Liver (tissue), 9 donors: ENCODE results near the gene GRIN3A. TPM values are rescaled to one million over a fixed set of nuclear protein-coding genes. Genes with fewer than 3 reads are reported as not detected.

Source experiments
- DNase-seq: peaks from one replicate; pipeline ENCODE4 v3.0.0-alpha.2; 2017; ENCODE audit warnings: low spot score
- H3K27ac ChIP-seq, 2 donors: one replicate each; pipeline ENCODE4 v1.7.0; 2013; ENCODE audit warnings: inconsistent platforms in 2 of 2, low read length in 2 of 2, control low read depth in 1 of 2, low read depth in 1 of 2, mild to moderate bottlenecking in 1 of 2
- H3K27me3 ChIP-seq, 4 donors: one replicate each; pipeline versions ENCODE4 v1.6.1 to v1.7.0; 2013; ENCODE audit warnings: low read length in 3 of 4, inconsistent platforms in 1 of 4, mild to moderate bottlenecking in 1 of 4, moderate library complexity in 1 of 4; ENCODE audit not compliant: control insufficient read depth in 4 of 4, insufficient read depth in 4 of 4
- H3K36me3 ChIP-seq, 4 donors: one replicate each; pipeline versions ENCODE4 v1.6.1 to v1.7.0; 2013; ENCODE audit warnings: low read length in 3 of 4, mild to moderate bottlenecking in 3 of 4, low read depth in 1 of 4, moderate library complexity in 1 of 4; ENCODE audit not compliant: control insufficient read depth in 4 of 4, insufficient read depth in 3 of 4
- H3K4me1 ChIP-seq, 4 donors: one replicate each; pipeline versions ENCODE4 v1.6.1 to v1.7.0; 2013; ENCODE audit warnings: low read length in 3 of 4, mild to moderate bottlenecking in 3 of 4, moderate library complexity in 1 of 4; ENCODE audit not compliant: control insufficient read depth in 4 of 4, insufficient read depth in 4 of 4
- H3K4me3 ChIP-seq, 3 donors: one replicate each; pipeline versions ENCODE4 v1.6.1 to v1.7.0; 2013; ENCODE audit warnings: low read length in 3 of 3, control low read depth in 1 of 3, low read depth in 1 of 3, mild to moderate bottlenecking in 1 of 3
- H3K9ac ChIP-seq, 2 donors: one replicate each; pipeline ENCODE4 v1.7.0; 2013; ENCODE audit warnings: low read length in 2 of 2, mild to moderate bottlenecking in 2 of 2, moderate library complexity in 2 of 2, control low read depth in 1 of 2, low read depth in 1 of 2
- H3K9me3 ChIP-seq, 4 donors: one replicate each; pipeline versions ENCODE4 v1.6.1 to v1.7.0; 2013; ENCODE audit warnings: low read length in 3 of 4; ENCODE audit not compliant: control insufficient read depth in 4 of 4
- ATF3 ChIP-seq: IDR thresholded peaks from 2 replicates; pipeline ENCODE4 v1.6.1; 2016; ENCODE audit warnings: antibody characterized with exemption
- FOXA1 ChIP-seq: IDR thresholded peaks from 2 replicates; pipeline ENCODE4 v1.6.1; 2016; ENCODE audit warnings: antibody characterized with exemption
- FOXA2 ChIP-seq: IDR thresholded peaks from 2 replicates; pipeline ENCODE4 v1.6.1; 2016; ENCODE audit warnings: antibody characterized with exemption
- HNF4A ChIP-seq, 2 donors: conservative IDR thresholded peaks; 2 replicates each; pipeline ENCODE4 v1.6.1; 2016; ENCODE audit warnings: antibody characterized with exemption in 2 of 2, mild to moderate bottlenecking in 2 of 2
- HNF4G ChIP-seq: IDR thresholded peaks from 2 replicates; pipeline ENCODE4 v1.6.1; 2016; ENCODE audit warnings: antibody characterized with exemption
- JUND ChIP-seq, 2 donors: IDR thresholded peaks; 2 replicates each; pipeline ENCODE4 v1.6.1; 2016; ENCODE audit warnings: antibody characterized with exemption in 2 of 2
- MAX ChIP-seq: IDR thresholded peaks from 2 replicates; pipeline ENCODE4 v1.6.1; 2016; ENCODE audit warnings: antibody characterized with exemption
- NR2F2 ChIP-seq: IDR thresholded peaks from 2 replicates; pipeline ENCODE4 v1.6.1; 2016; ENCODE audit warnings: antibody characterized with exemption
- RXRA ChIP-seq, 2 donors: IDR thresholded peaks; 2 replicates each; pipeline ENCODE4 v1.6.1; 2017 to 2018; ENCODE audit warnings: antibody characterized with exemption in 2 of 2, mild to moderate bottlenecking in 1 of 2
- TAF1 ChIP-seq: conservative IDR thresholded peaks from 2 replicates; pipeline ENCODE4 v1.6.1; 2016; ENCODE audit warnings: antibody characterized with exemption, mild to moderate bottlenecking
- WGBS: extraction: QIAGEN DNeasy Blood & Tissue Kit; methylation state at CpG from one replicate; pipeline ENCODE4 v1.1.7; 2013; 5-methylcytosine and 5-hydroxymethylcytosine counted together
- polyA plus RNA-seq, 2 donors: library from polyadenylated mRNA; stranded (reverse) in 1 of 2; unstranded in 1 of 2; fragments of 200-250 nt in 1 of 2; fragments of >200 nt in 1 of 2; fragmentation: Nextera tagmentation in 1 of 2; extraction: Ambion mirVana in 1 of 2; gene quantifications; one replicate each; pipeline versions ENCODE4 v1.2.1 to v1.2.3, GENCODE V29; 2013 to 2015
- total RNA-seq, 2 donors: library from RNA; depleted of rRNA; stranded (reverse); fragments of >200 nt; gene quantifications; one replicate each; pipeline ENCODE4 v1.2.3, GENCODE V29; 2014
- TF ChIP-seq, protein P1 (sequence below): fragments of 150-350 bp; IDR thresholded peaks from 2 replicates; pipeline ENCODE4 v1.5.1; 2017; ENCODE audit warnings: improper control_type of control experiment, low read depth, low read length; ENCODE audit not compliant: missing input control
- TF ChIP-seq, protein P2 (sequence below): IDR thresholded peaks from 2 replicates; pipeline ENCODE4 v1.6.1; 2016; ENCODE audit warnings: antibody characterized with exemption, mild to moderate bottlenecking
- donor health status: healthy.
- donor health status: healthy.
- donor health status: healthy.
- donor health status: healthy.
- donor health status: healthy.

Gene GRIN3A
- total and polyA plus RNA-seq, 4 donors = under 0.01 to 0.23 (median 0.09) TPM

DNA sequence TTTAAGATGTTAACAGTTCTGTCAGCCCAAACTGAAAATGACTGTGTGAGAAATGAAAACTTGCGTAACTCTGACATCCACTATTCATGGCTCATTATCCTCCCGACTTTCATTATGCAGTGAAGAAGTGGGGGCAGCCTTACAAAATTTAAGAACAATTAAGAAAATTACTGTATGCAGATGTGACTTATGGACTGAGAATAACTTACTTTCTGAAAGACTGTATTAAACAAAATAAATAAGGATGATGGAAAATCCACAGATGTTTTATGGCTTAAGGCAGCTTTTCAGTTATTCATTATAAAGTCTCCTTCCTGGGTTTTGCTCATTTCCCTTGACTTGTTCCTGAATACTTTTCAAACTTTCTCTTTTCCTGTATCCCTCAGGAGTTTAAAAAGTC, 55.2 kb downstream of the GRIN3A start:
- WGBS = 89% methylated on average over 2 of the region's 2 CpGs
- no peaks in the 10 kb centered on the region for H3K27me3 ChIP-seq
- DNase-seq = no peak
- no peak overlapping the region for H3K9ac ChIP-seq
- H3K4me3 ChIP-seq = no peak overlapping the region
- no peaks in the 10 kb centered on the region for H3K36me3 ChIP-seq
- no peak overlapping the region for H3K27ac ChIP-seq
- H3K4me1 ChIP-seq = no peaks in the 10 kb centered on the region
- H3K9me3 ChIP-seq = no peaks in the 10 kb centered on the region
- TF ChIP-seq RXRA (IDR thresholded peaks at IDR 0.05) (no peak), MAX (no peak)

DNA sequence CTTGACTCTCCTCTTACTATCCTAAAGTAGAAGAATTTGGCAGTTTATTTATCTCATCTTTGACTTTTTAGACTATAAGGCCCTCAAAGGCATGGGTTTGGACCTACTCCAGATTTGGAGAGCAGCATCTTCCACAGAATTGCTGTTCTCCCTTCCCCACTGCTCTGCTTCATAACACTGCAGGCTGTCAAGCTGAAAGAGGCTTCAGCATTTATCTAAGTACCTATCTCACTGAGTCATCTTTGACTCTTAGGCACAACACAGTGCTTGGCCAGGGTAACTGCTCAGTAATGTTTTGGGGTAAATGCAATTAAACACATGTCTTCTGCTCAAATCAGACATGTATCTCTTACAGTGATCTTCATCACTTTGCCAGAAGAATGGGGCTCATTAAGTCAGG, 60.6 kb downstream of the GRIN3A start:
- Histone ChIP-seq H3K4me3 (no peak overlapping the region), H3K9me3 (no peaks in the 10 kb centered on the region), H3K4me1 (no peaks in the 10 kb centered on the region), H3K27me3 (no peaks in the 10 kb centered on the region), H3K9ac (no peak overlapping the region), H3K27ac (no peak overlapping the region), H3K36me3 (no peaks in the 10 kb centered on the region)
- DNase-seq = no peak
- TF ChIP-seq HNF4G (no peak), TAF1 (no peak), FOXA1 (no peak), NR2F2 (no peak)

GRCh38 chr9:101675341-101675740, 63.1 kb downstream of the GRIN3A start:
- H3K9me3 ChIP-seq = no peaks in the 10 kb centered on the region
- no peak overlapping the region for H3K4me3 ChIP-seq
- TF ChIP-seq HNF4A (conservative IDR thresholded peaks at IDR 0.05) = no peak
- no peak for TF ChIP-seq NR2F2
- no peak for TF ChIP-seq FOXA1
- TF ChIP-seq, protein P1, sequence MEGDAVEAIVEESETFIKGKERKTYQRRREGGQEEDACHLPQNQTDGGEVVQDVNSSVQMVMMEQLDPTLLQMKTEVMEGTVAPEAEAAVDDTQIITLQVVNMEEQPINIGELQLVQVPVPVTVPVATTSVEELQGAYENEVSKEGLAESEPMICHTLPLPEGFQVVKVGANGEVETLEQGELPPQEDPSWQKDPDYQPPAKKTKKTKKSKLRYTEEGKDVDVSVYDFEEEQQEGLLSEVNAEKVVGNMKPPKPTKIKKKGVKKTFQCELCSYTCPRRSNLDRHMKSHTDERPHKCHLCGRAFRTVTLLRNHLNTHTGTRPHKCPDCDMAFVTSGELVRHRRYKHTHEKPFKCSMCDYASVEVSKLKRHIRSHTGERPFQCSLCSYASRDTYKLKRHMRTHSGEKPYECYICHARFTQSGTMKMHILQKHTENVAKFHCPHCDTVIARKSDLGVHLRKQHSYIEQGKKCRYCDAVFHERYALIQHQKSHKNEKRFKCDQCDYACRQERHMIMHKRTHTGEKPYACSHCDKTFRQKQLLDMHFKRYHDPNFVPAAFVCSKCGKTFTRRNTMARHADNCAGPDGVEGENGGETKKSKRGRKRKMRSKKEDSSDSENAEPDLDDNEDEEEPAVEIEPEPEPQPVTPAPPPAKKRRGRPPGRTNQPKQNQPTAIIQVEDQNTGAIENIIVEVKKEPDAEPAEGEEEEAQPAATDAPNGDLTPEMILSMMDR = no peak
- no peak for TF ChIP-seq FOXA2
- no peak for TF ChIP-seq ATF3
- TF ChIP-seq, protein P2, sequence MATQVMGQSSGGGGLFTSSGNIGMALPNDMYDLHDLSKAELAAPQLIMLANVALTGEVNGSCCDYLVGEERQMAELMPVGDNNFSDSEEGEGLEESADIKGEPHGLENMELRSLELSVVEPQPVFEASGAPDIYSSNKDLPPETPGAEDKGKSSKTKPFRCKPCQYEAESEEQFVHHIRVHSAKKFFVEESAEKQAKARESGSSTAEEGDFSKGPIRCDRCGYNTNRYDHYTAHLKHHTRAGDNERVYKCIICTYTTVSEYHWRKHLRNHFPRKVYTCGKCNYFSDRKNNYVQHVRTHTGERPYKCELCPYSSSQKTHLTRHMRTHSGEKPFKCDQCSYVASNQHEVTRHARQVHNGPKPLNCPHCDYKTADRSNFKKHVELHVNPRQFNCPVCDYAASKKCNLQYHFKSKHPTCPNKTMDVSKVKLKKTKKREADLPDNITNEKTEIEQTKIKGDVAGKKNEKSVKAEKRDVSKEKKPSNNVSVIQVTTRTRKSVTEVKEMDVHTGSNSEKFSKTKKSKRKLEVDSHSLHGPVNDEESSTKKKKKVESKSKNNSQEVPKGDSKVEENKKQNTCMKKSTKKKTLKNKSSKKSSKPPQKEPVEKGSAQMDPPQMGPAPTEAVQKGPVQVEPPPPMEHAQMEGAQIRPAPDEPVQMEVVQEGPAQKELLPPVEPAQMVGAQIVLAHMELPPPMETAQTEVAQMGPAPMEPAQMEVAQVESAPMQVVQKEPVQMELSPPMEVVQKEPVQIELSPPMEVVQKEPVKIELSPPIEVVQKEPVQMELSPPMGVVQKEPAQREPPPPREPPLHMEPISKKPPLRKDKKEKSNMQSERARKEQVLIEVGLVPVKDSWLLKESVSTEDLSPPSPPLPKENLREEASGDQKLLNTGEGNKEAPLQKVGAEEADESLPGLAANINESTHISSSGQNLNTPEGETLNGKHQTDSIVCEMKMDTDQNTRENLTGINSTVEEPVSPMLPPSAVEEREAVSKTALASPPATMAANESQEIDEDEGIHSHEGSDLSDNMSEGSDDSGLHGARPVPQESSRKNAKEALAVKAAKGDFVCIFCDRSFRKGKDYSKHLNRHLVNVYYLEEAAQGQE = no peak
- no peak for TF ChIP-seq JUND (IDR thresholded peaks at IDR 0.05)
- no peaks in the 10 kb centered on the region for H3K4me1 ChIP-seq
- H3K9ac ChIP-seq = no peak overlapping the region
- H3K27ac ChIP-seq = no peak overlapping the region
- DNase-seq = no peak
- no peaks in the 10 kb centered on the region for H3K27me3 ChIP-seq
- no peaks in the 10 kb centered on the region for H3K36me3 ChIP-seq
- WGBS = 82% methylated on average over 1 of the region's 1 CpG
